HepG2 (cell line): ENCODE measurements around the gene C5AR1. TPM values are rescaled to one million over a fixed set of nuclear protein-coding genes. Genes with fewer than 3 reads are reported as not detected.

ENCODE experiments used
- CAMTA2 ChIP-seq: sonication (generic); formaldehyde crosslinking; IDR thresholded peaks from 2 replicates; pipeline ENCODE4 v1.4.0; 2020; ENCODE audit warnings: mild to moderate bottlenecking, missing genetic modification reagents, borderline replicate concordance
- CEBPB ChIP-seq: IDR thresholded peaks from 2 replicates; pipeline ENCODE4 v1.6.1; 2011; ENCODE audit warnings: low read depth, low read length, improper control_type of control experiment, borderline replicate concordance
- EEA1 ChIP-seq: sonication (generic); formaldehyde crosslinking; IDR thresholded peaks from 2 replicates; pipeline ENCODE4 v1.5.1; 2020; ENCODE audit warnings: mild to moderate bottlenecking, missing genetic modification reagents, borderline replicate concordance
- ELF3 ChIP-seq: IDR thresholded peaks from 2 replicates; pipeline ENCODE4 v1.6.1; 2016; ENCODE audit warnings: missing genetic modification reagents, missing compliant biosample characterization
- FOXK2 ChIP-seq: fragments of 450-650 bp; IDR thresholded peaks from 2 replicates; pipeline ENCODE4 v1.6.1; 2016
- HCFC1 ChIP-seq: fragments of 150-350 bp; IDR thresholded peaks from 2 replicates; pipeline ENCODE4 v1.6.1; 2014; ENCODE audit warnings: low read depth, low read length
- HHEX ChIP-seq: IDR thresholded peaks from 2 replicates; pipeline ENCODE4 v1.6.1; 2016; ENCODE audit warnings: control low read depth
- HNRNPUL1 ChIP-seq: fragments of 200-400 bp; formaldehyde crosslinking; IDR thresholded peaks from 2 replicates; pipeline ENCODE4 v1.6.1; 2017; ENCODE audit warnings: low read depth, mild to moderate bottlenecking, low read length, moderate library complexity
- KLF16 ChIP-seq, 2 experiments: sonication (generic) in 1 of 2; formaldehyde crosslinking in 1 of 2; IDR thresholded peaks; 2 replicates each; pipeline versions ENCODE4 v1.6.1 to v1.8.0; 2016 to 2023; ENCODE audit warnings: missing genetic modification reagents in 2 of 2, missing compliant biosample characterization in 1 of 2
- LBX2 ChIP-seq: sonication (generic); formaldehyde crosslinking; IDR thresholded peaks from 2 replicates; pipeline ENCODE4 v1.5.0; 2020; ENCODE audit warnings: missing genetic modification reagents, mild to moderate bottlenecking, borderline replicate concordance
- MBNL3 ChIP-seq: fragments of 250-450 bp; sonication (Bioruptor Pico); conservative IDR thresholded peaks from 2 replicates; pipeline ENCODE4 v1.8.0; 2022; ENCODE audit warnings: mild to moderate bottlenecking, inconsistent platforms
- MED8 ChIP-seq: sonication (generic); formaldehyde crosslinking; IDR thresholded peaks from 2 replicates; pipeline ENCODE4 v1.8.1; 2023; ENCODE audit warnings: mild to moderate bottlenecking, missing genetic modification reagents; ENCODE audit not compliant: insufficient replicate concordance
- MEIS1 ChIP-seq: sonication (generic); formaldehyde crosslinking; IDR thresholded peaks from 2 replicates; pipeline ENCODE4 v1.9.0; 2021; ENCODE audit warnings: mild to moderate bottlenecking, missing genetic modification reagents, moderate library complexity, borderline replicate concordance
- NCOA5 ChIP-seq: sonication (generic); formaldehyde crosslinking; IDR thresholded peaks from 2 replicates; pipeline ENCODE4 v1.4.0; 2020; ENCODE audit warnings: missing genetic modification reagents
- RFXAP ChIP-seq: sonication (generic); formaldehyde crosslinking; IDR thresholded peaks from 2 replicates; pipeline ENCODE4 v1.4.0; 2020; ENCODE audit warnings: missing genetic modification reagents, borderline replicate concordance
- RXRB ChIP-seq: IDR thresholded peaks from 2 replicates; pipeline ENCODE4 v1.6.1; 2016; ENCODE audit warnings: borderline replicate concordance, missing genetic modification reagents, missing compliant biosample characterization
- SALL1 ChIP-seq: sonication (generic); formaldehyde crosslinking; IDR thresholded peaks from 2 replicates; pipeline ENCODE4 v1.8.0; 2022; ENCODE audit warnings: mild to moderate bottlenecking, missing genetic modification reagents
- SAP130 ChIP-seq: IDR thresholded peaks from 2 replicates; pipeline ENCODE4 v1.6.1; 2016; ENCODE audit warnings: low read depth
- SIN3A ChIP-seq: IDR thresholded peaks from 2 replicates; pipeline ENCODE4 v1.6.1; 2011; ENCODE audit warnings: low read depth, mild to moderate bottlenecking, control low read depth, low read length, borderline replicate concordance
- SSRP1 ChIP-seq: IDR thresholded peaks from 2 replicates; pipeline ENCODE4 v1.6.1; 2016; ENCODE audit warnings: control low read depth
- TCF12 ChIP-seq, 2 experiments: fragments of 450-650 bp in 1 of 2; sonication (generic) in 1 of 2; formaldehyde crosslinking in 1 of 2; IDR thresholded peaks; 2 replicates each; pipeline versions ENCODE4 v1.6.1 to v1.8.0; 2017 to 2022; ENCODE audit warnings: antibody characterized with exemption in 1 of 2, mild to moderate bottlenecking in 1 of 2, missing genetic modification reagents in 1 of 2, moderate library complexity in 1 of 2
- THAP7 ChIP-seq: sonication (generic); formaldehyde crosslinking; IDR thresholded peaks from 2 replicates; pipeline ENCODE4 v1.8.1; 2023; ENCODE audit warnings: mild to moderate bottlenecking, missing genetic modification reagents
- ZNF264 ChIP-seq: sonication (generic); formaldehyde crosslinking; IDR thresholded peaks from 2 replicates; pipeline ENCODE4 v1.4.0; 2020; ENCODE audit warnings: missing genetic modification reagents
- ZNF354B ChIP-seq: sonication (generic); formaldehyde crosslinking; IDR thresholded peaks from 2 replicates; pipeline ENCODE4 v1.8.0; 2022; ENCODE audit warnings: mild to moderate bottlenecking, missing genetic modification reagents
- ZNF451 ChIP-seq: sonication (generic); formaldehyde crosslinking; IDR thresholded peaks from 2 replicates; pipeline ENCODE4 v1.5.0; 2020; ENCODE audit warnings: mild to moderate bottlenecking, missing genetic modification reagents
- ZNF468 ChIP-seq: sonication (generic); formaldehyde crosslinking; IDR thresholded peaks from 2 replicates; pipeline ENCODE4 v1.8.0; 2022; ENCODE audit warnings: mild to moderate bottlenecking, moderate library complexity, missing genetic modification reagents
- ZNF552 ChIP-seq: sonication (generic); formaldehyde crosslinking; IDR thresholded peaks from 2 replicates; pipeline ENCODE4 v1.9.0; 2022; ENCODE audit warnings: missing genetic modification reagents, mild to moderate bottlenecking, borderline replicate concordance
- ZNF740 ChIP-seq: sonication (generic); formaldehyde crosslinking; IDR thresholded peaks from 2 replicates; pipeline ENCODE4 v1.4.0; 2020; ENCODE audit warnings: missing genetic modification reagents
- ZNF800 ChIP-seq: sonication (generic); formaldehyde crosslinking; IDR thresholded peaks from 2 replicates; pipeline ENCODE4 v1.4.0; 2020; ENCODE audit warnings: missing genetic modification reagents
- polyA plus RNA-seq, 8 experiments: library from polyadenylated mRNA; depleted of rRNA in 3 of 8; stranded (reverse) in 7 of 8; unstranded in 1 of 8; fragments of >200 nt; fragmentation: Illumina TruSeq in 4 of 8; extraction: Trizol in 4 of 8; gene quantifications; 2 replicates each; pipeline versions ENCODE4 v1.2.1 to v1.2.3, GENCODE V29; 2011 to 2016; ENCODE audit warnings: low read depth in 4 of 8, missing spikeins in 1 of 8, mixed read lengths in 1 of 8; ENCODE audit not compliant: insufficient read depth in 1 of 8
- total RNA-seq, 5 experiments: library from RNA; depleted of rRNA; stranded (reverse); fragments of >200 nt; fragmentation: Illumina TruSeq; extraction: Trizol; gene quantifications; 2 replicates each; pipeline ENCODE4 v1.2.3, GENCODE V29; 2016; ENCODE audit warnings: low read depth in 1 of 5
- TF ChIP-seq, protein P1 (sequence below): IDR thresholded peaks from 2 replicates; pipeline ENCODE4 v1.6.1; 2018; ENCODE audit warnings: missing genetic modification reagents, mild to moderate bottlenecking, missing compliant biosample characterization

The C5AR1 gene
- total and polyA plus RNA-seq, 2 of the 13 experiments (the other 11 are each of a cell fraction or from before 2014, with no cell fraction given) = 0.07 to 1.6 TPM

- TF ChIP-seq MED8 (CRISPR knock-in tag) (no peak), MEIS1 (CRISPR knock-in tag) (no peak), THAP7 (CRISPR knock-in tag) (no peak), LBX2 (CRISPR knock-in tag) (no peak), RFXAP (CRISPR knock-in tag) (no peak), EEA1 (CRISPR knock-in tag) (no peak), FOXK2 (no peak), ZNF552 (CRISPR knock-in tag) (no peak), ELF3 (CRISPR knock-in tag) (peak; percentile 61), SSRP1 (CRISPR knock-in tag) (no peak), CAMTA2 (no peak), ZNF740 (CRISPR knock-in tag) (no peak), TCF12 (IDR thresholded peaks at IDR 0.05) (no peak), TCF12 (CRISPR knock-in tag; IDR thresholded peaks at IDR 0.05) (no peak), SAP130 (CRISPR knock-in tag) (0 out of 2 replicates have a peak, but pooled peaks have one; percentile 17), KLF16 (CRISPR knock-in tag; IDR thresholded peaks at IDR 0.05) (peak in 1 of 2 experiments; percentile 51; a peak in 1 of 4 replicates), SIN3A (no peak), ZNF468 (CRISPR knock-in tag) (no peak), SALL1 (CRISPR knock-in tag) (no peak), ZNF264 (CRISPR knock-in tag) (no peak), ZNF451 (CRISPR knock-in tag) (no peak), ZNF800 (CRISPR knock-in tag) (no peak), HCFC1 (no peak), HHEX (CRISPR knock-in tag) (no peak), NCOA5 (CRISPR knock-in tag) (no peak), CEBPB (peak; percentile 91), MBNL3 (CRISPR knock-in tag) (no peak), ZNF354B (CRISPR knock-in tag) (no peak), RXRB (CRISPR knock-in tag) (peak; percentile 37; the same call in 1 of the 2 replicates), HNRNPUL1 (no peak)
- TF ChIP-seq, protein P1, sequence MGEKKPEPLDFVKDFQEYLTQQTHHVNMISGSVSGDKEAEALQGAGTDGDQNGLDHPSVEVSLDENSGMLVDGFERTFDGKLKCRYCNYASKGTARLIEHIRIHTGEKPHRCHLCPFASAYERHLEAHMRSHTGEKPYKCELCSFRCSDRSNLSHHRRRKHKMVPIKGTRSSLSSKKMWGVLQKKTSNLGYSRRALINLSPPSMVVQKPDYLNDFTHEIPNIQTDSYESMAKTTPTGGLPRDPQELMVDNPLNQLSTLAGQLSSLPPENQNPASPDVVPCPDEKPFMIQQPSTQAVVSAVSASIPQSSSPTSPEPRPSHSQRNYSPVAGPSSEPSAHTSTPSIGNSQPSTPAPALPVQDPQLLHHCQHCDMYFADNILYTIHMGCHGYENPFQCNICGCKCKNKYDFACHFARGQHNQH = no peak
Observed at GRCh38 chr19:47310819-47311218, 1.2 kb downstream of the C5AR1 start (continued).
